A549 (cell line): ENCODE measurements around the gene DAO. TPM values are rescaled to one million over a fixed set of nuclear protein-coding genes. Genes with fewer than 3 reads are reported as not detected.

Experiments used
- BHLHE40 ChIP-seq: IDR thresholded peaks from 2 replicates; pipeline ENCODE4 v1.6.1; 2012; ENCODE audit warnings: low read depth, low read length, inconsistent platforms
- CBX2 ChIP-seq: fragments of 200-600 bp; sonication (generic); IDR thresholded peaks from 2 replicates; pipeline ENCODE4 v1.6.1; 2016; ENCODE audit warnings: low read depth, mild to moderate bottlenecking, borderline replicate concordance
- CBX8 ChIP-seq: fragments of 200-600 bp; sonication (generic); IDR thresholded peaks from 2 replicates; pipeline ENCODE4 v1.6.1; 2016
- CHD2 ChIP-seq: fragments of 150-350 bp; IDR thresholded peaks from 2 replicates; pipeline ENCODE4 v1.6.1; 2014; ENCODE audit warnings: low read length; ENCODE audit not compliant: partially characterized antibody
- CHD4 ChIP-seq: fragments of 200-600 bp; sonication (generic); IDR thresholded peaks from 2 replicates; pipeline ENCODE4 v1.6.1; 2016; ENCODE audit warnings: antibody characterized with exemption, mild to moderate bottlenecking, borderline replicate concordance
- FOSB ChIP-seq: fragments of 250-450 bp; sonication (Bioruptor Pico); IDR thresholded peaks from 2 replicates; pipeline ENCODE4 v1.5.0; 2020; ENCODE audit warnings: mild to moderate bottlenecking, moderate library complexity
- HDAC2 ChIP-seq: fragments of 200-600 bp; sonication (generic); IDR thresholded peaks from 2 replicates; pipeline ENCODE4 v1.6.1; 2016
- HOXB13 ChIP-seq: fragments of 250-450 bp; sonication (Bioruptor Pico); IDR thresholded peaks from 2 replicates; pipeline ENCODE4 v1.5.0; 2020; ENCODE audit warnings: low read depth, mild to moderate bottlenecking, moderate library complexity
- HOXB5 ChIP-seq: fragments of 250-450 bp; sonication (Bioruptor Pico); IDR thresholded peaks from 2 replicates; pipeline ENCODE4 v1.5.0; 2020; ENCODE audit warnings: mild to moderate bottlenecking, moderate library complexity
- JUNB ChIP-seq: fragments of >200 bp; sonication (Bioruptor Twin); formaldehyde crosslinking; IDR thresholded peaks from 2 replicates; pipeline ENCODE4 v1.6.1; 2016
- KDM1A ChIP-seq: fragments of 200-600 bp; sonication (generic); IDR thresholded peaks from 2 replicates; pipeline ENCODE4 v1.6.1; 2016; ENCODE audit warnings: low read depth, mild to moderate bottlenecking
- MAFK ChIP-seq: fragments of 450-650 bp; IDR thresholded peaks from 2 replicates; pipeline ENCODE4 v1.6.1; 2014; ENCODE audit not compliant: partially characterized antibody
- REST ChIP-seq: fragments of 200-600 bp; sonication (generic); IDR thresholded peaks from 2 replicates; pipeline ENCODE4 v1.6.1; 2016; ENCODE audit warnings: antibody characterized with exemption, mild to moderate bottlenecking, moderate library complexity
- SMC3 ChIP-seq: fragments of >200 bp; sonication (Bioruptor Twin); formaldehyde crosslinking; IDR thresholded peaks from 3 replicates; pipeline ENCODE4 v1.6.1; 2018; ENCODE audit warnings: inconsistent platforms
- TFCP2L1 ChIP-seq: fragments of 250-450 bp; sonication (Bioruptor Pico); IDR thresholded peaks from 2 replicates; pipeline ENCODE4 v1.5.0; 2021; ENCODE audit warnings: mild to moderate bottlenecking
- ZC3H11A ChIP-seq: fragments of 450-650 bp; IDR thresholded peaks from 2 replicates; pipeline ENCODE4 v1.6.1; 2014; ENCODE audit warnings: antibody characterized with exemption, mild to moderate bottlenecking
- ZNF302 ChIP-seq: fragments of 250-450 bp; sonication (Bioruptor Pico); IDR thresholded peaks from 2 replicates; pipeline ENCODE4 v1.9.0; 2021; ENCODE audit warnings: inconsistent platforms, mild to moderate bottlenecking, moderate library complexity
- polyA plus RNA-seq, 4 experiments: library from polyadenylated mRNA; depleted of rRNA in 3 of 4; stranded (reverse); fragments of >200 nt; fragmentation: RNase III in 1 of 4; extraction: RNeasy Plus Mini Kit Qiagen cat#74134 plus additional on column Dnase treatment in 1 of 4; gene quantifications; 2 replicates in 3 of 4; 3 replicates in 1 of 4; pipeline ENCODE4 v1.2.3, GENCODE V29; 2011 to 2017
- TF ChIP-seq, protein P1 (sequence below): fragments of 250-450 bp; sonication (Bioruptor Pico); IDR thresholded peaks from 2 replicates; pipeline ENCODE4 v1.5.0; 2020; ENCODE audit warnings: low read depth, mild to moderate bottlenecking, moderate library complexity
- TF ChIP-seq, protein P2 (sequence below): IDR thresholded peaks from 2 replicates; pipeline ENCODE4 v1.6.1; 2012
- TF ChIP-seq, protein P3 (sequence below): fragments of >200 bp; sonication (Bioruptor Twin); formaldehyde crosslinking; IDR thresholded peaks from 2 replicates; pipeline ENCODE4 v1.6.1; 2016
- TF ChIP-seq, protein P4 (sequence below): fragments of 150-350 bp; IDR thresholded peaks from 2 replicates; pipeline ENCODE4 v1.6.1; 2014; ENCODE audit warnings: low read depth, mild to moderate bottlenecking, low read length

DAO gene
- polyA plus RNA-seq, 2 of the 4 experiments (the other 2 are of a cell fraction) = not detected

GRCh38 chr12:108850854-108851573, 28.9 kb upstream of the DAO start (continued):
- TF ChIP-seq CHD2 = no peak
- TF ChIP-seq, protein P1, sequence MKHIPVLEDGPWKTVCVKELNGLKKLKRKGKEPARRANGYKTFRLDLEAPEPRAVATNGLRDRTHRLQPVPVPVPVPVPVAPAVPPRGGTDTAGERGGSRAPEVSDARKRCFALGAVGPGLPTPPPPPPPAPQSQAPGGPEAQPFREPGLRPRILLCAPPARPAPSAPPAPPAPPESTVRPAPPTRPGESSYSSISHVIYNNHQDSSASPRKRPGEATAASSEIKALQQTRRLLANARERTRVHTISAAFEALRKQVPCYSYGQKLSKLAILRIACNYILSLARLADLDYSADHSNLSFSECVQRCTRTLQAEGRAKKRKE (CRISPR knock-in tag) = peak; percentile 58; the same call in 1 of the 2 replicates
- no peak for TF ChIP-seq CBX2
- TF ChIP-seq CBX8 = no peak
- 0 out of 2 replicates have a peak, but pooled peaks have one; percentile 49 for TF ChIP-seq TFCP2L1 (CRISPR knock-in tag)
- TF ChIP-seq REST = no peak
- no peak for TF ChIP-seq CHD4
- no peak for TF ChIP-seq HOXB13
- no peak for TF ChIP-seq ZNF302
- 0 out of 2 replicates have a peak, but pooled peaks have one; percentile 67 for TF ChIP-seq HOXB5 (CRISPR knock-in tag)
- TF ChIP-seq, protein P2, sequence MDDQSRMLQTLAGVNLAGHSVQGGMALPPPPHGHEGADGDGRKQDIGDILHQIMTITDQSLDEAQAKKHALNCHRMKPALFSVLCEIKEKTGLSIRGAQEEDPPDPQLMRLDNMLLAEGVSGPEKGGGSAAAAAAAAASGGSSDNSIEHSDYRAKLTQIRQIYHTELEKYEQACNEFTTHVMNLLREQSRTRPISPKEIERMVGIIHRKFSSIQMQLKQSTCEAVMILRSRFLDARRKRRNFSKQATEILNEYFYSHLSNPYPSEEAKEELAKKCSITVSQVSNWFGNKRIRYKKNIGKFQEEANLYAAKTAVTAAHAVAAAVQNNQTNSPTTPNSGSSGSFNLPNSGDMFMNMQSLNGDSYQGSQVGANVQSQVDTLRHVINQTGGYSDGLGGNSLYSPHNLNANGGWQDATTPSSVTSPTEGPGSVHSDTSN = no peak
- no peak for TF ChIP-seq SMC3
- TF ChIP-seq, protein P3, sequence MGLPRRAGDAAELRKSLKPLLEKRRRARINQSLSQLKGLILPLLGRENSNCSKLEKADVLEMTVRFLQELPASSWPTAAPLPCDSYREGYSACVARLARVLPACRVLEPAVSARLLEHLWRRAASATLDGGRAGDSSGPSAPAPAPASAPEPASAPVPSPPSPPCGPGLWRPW = no peak
- TF ChIP-seq, protein P4, sequence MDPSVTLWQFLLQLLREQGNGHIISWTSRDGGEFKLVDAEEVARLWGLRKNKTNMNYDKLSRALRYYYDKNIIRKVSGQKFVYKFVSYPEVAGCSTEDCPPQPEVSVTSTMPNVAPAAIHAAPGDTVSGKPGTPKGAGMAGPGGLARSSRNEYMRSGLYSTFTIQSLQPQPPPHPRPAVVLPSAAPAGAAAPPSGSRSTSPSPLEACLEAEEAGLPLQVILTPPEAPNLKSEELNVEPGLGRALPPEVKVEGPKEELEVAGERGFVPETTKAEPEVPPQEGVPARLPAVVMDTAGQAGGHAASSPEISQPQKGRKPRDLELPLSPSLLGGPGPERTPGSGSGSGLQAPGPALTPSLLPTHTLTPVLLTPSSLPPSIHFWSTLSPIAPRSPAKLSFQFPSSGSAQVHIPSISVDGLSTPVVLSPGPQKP = no peak
- TF ChIP-seq HDAC2 = no peak
- TF ChIP-seq BHLHE40 = no peak
- TF ChIP-seq ZC3H11A = no peak
- TF ChIP-seq KDM1A = no peak
- TF ChIP-seq JUNB = no peak
- peak; percentile 73 for TF ChIP-seq FOSB (CRISPR knock-in tag)
- no peak for TF ChIP-seq MAFK
